HL-60 (cell line): Measurements from ENCODE around the gene CARMIL1.

Source experiments
- DNase-seq, 2 experiments: peaks; one replicate each; pipeline ENCODE4 v3.0.0-alpha.2; 2010 to 2020; ENCODE audit warnings: low read depth in 1 of 2, low spot score in 1 of 2
- H3K27ac ChIP-seq: fragments of 250-450 bp; sonication (Bioruptor Pico); replicated peaks from 2 replicates; pipeline ENCODE4 v1.5.1; 2020; ENCODE audit warnings: mild to moderate bottlenecking, moderate library complexity
- H3K27me3 ChIP-seq: fragments of 250-450 bp; sonication (Bioruptor Pico); 2 replicates; pipeline ENCODE4 v1.5.1; 2021; ENCODE audit warnings: mild to moderate bottlenecking, moderate library complexity; ENCODE audit not compliant: insufficient read depth, poor library complexity, severe bottlenecking
- H3K4me3 ChIP-seq: replicated peaks from 2 replicates; pipeline ENCODE4 v1.5.1; 2011; ENCODE audit warnings: mild to moderate bottlenecking, control low read depth, low read length; ENCODE audit not compliant: insufficient read depth
- GABPA ChIP-seq: IDR thresholded peaks from 2 replicates; pipeline ENCODE4 v1.6.1; 2012; ENCODE audit warnings: low read depth
- POLR2AphosphoS5 ChIP-seq: IDR thresholded peaks from 2 replicates; pipeline ENCODE4 v1.6.1; 2012; ENCODE audit warnings: low read depth
- SPI1 ChIP-seq: IDR thresholded peaks from 2 replicates; pipeline ENCODE4 v1.6.1; 2012; ENCODE audit warnings: low read depth, mild to moderate bottlenecking, borderline replicate concordance
- TF ChIP-seq, protein P1 (sequence below): IDR thresholded peaks from 2 replicates; pipeline ENCODE4 v1.6.1; 2012; ENCODE audit warnings: low read depth; ENCODE audit not compliant: insufficient replicate concordance
- TF ChIP-seq, protein P2 (sequence below): IDR thresholded peaks from one replicate; pipeline ENCODE4 v1.5.1; 2011; ENCODE audit warnings: low read length, control low read depth, inconsistent platforms; ENCODE audit not compliant: insufficient read depth

CARMIL1 gene

DNA sequence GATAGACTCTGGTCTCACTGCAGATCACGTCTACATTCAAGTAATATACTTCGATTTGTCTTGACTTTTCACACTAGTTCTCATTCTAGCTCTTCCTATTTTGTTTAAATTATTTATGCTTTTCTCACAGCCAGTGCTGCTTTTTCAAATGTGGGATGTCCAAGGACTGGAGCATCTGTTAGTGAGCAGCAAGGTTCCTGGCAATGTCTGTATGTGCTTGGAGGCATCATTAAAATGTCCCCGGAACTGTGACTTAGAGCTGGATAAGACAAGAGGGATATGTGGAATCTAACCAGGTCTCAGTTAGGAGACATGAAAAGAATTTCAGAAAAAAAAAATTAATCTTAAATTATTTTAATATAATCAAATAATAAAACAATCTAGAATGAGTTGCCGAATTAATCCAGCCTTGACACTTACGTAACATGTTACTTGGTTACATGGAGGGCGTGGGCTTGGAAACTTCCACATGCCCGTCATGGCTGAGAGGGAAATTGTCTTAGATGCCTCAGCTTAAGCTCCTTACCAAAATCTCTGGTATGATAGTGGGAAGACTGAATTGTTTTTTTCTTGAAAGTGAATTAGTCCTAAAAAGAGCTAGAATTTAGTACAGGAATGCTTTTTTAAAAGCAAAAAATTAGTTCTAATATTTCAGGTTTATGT, 21.4 kb upstream of the CARMIL1 start:
- no peak overlapping the region for H3K27ac ChIP-seq
- no peak for DNase-seq
- H3K27me3 ChIP-seq: no peaks in the 10 kb centered on the region
- H3K4me3 ChIP-seq: no peak overlapping the region
- TF ChIP-seq, protein P1, sequence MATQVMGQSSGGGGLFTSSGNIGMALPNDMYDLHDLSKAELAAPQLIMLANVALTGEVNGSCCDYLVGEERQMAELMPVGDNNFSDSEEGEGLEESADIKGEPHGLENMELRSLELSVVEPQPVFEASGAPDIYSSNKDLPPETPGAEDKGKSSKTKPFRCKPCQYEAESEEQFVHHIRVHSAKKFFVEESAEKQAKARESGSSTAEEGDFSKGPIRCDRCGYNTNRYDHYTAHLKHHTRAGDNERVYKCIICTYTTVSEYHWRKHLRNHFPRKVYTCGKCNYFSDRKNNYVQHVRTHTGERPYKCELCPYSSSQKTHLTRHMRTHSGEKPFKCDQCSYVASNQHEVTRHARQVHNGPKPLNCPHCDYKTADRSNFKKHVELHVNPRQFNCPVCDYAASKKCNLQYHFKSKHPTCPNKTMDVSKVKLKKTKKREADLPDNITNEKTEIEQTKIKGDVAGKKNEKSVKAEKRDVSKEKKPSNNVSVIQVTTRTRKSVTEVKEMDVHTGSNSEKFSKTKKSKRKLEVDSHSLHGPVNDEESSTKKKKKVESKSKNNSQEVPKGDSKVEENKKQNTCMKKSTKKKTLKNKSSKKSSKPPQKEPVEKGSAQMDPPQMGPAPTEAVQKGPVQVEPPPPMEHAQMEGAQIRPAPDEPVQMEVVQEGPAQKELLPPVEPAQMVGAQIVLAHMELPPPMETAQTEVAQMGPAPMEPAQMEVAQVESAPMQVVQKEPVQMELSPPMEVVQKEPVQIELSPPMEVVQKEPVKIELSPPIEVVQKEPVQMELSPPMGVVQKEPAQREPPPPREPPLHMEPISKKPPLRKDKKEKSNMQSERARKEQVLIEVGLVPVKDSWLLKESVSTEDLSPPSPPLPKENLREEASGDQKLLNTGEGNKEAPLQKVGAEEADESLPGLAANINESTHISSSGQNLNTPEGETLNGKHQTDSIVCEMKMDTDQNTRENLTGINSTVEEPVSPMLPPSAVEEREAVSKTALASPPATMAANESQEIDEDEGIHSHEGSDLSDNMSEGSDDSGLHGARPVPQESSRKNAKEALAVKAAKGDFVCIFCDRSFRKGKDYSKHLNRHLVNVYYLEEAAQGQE: no peak
- no peak for TF ChIP-seq SPI1
- TF ChIP-seq, protein P2, sequence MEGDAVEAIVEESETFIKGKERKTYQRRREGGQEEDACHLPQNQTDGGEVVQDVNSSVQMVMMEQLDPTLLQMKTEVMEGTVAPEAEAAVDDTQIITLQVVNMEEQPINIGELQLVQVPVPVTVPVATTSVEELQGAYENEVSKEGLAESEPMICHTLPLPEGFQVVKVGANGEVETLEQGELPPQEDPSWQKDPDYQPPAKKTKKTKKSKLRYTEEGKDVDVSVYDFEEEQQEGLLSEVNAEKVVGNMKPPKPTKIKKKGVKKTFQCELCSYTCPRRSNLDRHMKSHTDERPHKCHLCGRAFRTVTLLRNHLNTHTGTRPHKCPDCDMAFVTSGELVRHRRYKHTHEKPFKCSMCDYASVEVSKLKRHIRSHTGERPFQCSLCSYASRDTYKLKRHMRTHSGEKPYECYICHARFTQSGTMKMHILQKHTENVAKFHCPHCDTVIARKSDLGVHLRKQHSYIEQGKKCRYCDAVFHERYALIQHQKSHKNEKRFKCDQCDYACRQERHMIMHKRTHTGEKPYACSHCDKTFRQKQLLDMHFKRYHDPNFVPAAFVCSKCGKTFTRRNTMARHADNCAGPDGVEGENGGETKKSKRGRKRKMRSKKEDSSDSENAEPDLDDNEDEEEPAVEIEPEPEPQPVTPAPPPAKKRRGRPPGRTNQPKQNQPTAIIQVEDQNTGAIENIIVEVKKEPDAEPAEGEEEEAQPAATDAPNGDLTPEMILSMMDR: no peak

DNA sequence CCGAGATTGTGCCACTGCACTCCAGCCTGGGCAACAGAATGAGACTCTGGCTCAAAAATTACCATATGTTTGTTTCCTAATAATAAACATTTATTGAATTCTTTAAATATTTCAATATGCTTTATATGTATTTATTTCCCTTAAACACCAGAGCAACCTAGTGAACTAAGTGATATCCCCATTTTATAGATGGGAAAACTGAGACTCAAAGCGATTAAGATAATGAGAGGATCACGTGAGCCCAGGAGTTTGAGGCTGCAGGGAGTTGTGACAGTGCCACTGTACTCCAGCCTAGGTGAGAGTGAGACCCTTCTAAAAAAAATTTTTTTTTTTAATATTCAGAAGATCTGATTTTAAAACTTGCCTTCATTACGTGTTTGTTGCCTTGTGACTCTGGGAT, 19.4 kb upstream of the CARMIL1 start:
- H3K27me3 ChIP-seq: no peaks in the 10 kb centered on the region
- TF ChIP-seq GABPA: no peak
- TF ChIP-seq, protein P2: no peak
- no peak overlapping the region for H3K27ac ChIP-seq
- no peak overlapping the region for H3K4me3 ChIP-seq
- no peak for DNase-seq

DNA sequence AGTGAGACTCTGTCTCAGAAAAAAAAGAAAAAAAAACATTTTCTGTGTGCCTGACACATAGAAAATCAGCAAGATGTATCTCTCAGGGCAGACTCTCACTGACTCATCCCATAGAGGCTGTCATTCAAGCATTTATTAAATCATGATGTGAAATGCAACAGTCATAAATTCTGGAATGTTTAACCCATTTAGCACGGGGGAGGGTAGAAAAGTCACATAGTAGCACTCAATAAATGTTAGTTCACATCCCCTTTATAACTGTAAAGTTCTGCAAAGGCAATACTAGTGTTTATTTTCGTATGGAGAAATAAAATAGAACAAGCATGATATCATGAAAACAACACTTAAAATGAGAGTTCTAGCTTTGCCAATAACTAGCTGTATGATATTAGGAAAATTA, 15.5 kb upstream of the CARMIL1 start:
- H3K27ac ChIP-seq: no peak overlapping the region
- H3K4me3 ChIP-seq: no peak overlapping the region

More for the DNA sequence above, 15.5 kb upstream of the CARMIL1 start:
- H3K27me3 ChIP-seq: peaks cover 3% of the 10 kb centered on the region
- no peak for DNase-seq
- TF ChIP-seq, protein P2: no peak
- TF ChIP-seq, protein P1: no peak
- TF ChIP-seq POLR2AphosphoS5 (no peak), SPI1 (no peak), GABPA (no peak)
